ENCODE results near the gene OGFOD3.

OGFOD3 gene

GRCh38 chr17:82450357-82451106 lies 32.1 kb upstream of the OGFOD3 start, which contains the start of gene CYBC1:
Gene CYBC1 (minus strand): TSS chr17:82450752. CDS start chr17:82449254, 1,498 bp downstream.
- peak; percentile 95 for DNase-seq (ENCODE audit: low read depth)
- H3K4me3 ChIP-seq (replicated peaks; ENCODE audit: low read depth, low read length) = peak within 1 kb of the TSS; percentile 82
- TF ChIP-seq, protein P1, sequence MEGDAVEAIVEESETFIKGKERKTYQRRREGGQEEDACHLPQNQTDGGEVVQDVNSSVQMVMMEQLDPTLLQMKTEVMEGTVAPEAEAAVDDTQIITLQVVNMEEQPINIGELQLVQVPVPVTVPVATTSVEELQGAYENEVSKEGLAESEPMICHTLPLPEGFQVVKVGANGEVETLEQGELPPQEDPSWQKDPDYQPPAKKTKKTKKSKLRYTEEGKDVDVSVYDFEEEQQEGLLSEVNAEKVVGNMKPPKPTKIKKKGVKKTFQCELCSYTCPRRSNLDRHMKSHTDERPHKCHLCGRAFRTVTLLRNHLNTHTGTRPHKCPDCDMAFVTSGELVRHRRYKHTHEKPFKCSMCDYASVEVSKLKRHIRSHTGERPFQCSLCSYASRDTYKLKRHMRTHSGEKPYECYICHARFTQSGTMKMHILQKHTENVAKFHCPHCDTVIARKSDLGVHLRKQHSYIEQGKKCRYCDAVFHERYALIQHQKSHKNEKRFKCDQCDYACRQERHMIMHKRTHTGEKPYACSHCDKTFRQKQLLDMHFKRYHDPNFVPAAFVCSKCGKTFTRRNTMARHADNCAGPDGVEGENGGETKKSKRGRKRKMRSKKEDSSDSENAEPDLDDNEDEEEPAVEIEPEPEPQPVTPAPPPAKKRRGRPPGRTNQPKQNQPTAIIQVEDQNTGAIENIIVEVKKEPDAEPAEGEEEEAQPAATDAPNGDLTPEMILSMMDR (IDR thresholded peaks at IDR 0.05; ENCODE audit: low read length, missing control alignments) = no peak

GRCh38 chr17:82449883-82450356 lies 31.5 kb upstream of the OGFOD3 start:
- H3K4me3 ChIP-seq (replicated peaks; ENCODE audit: low read depth, low read length) = peak overlapping the region; percentile 82
- no peak for DNase-seq (ENCODE audit: low read depth)
- TF ChIP-seq, protein P1 (IDR thresholded peaks at IDR 0.05; ENCODE audit: low read length, missing control alignments) = no peak

DNA sequence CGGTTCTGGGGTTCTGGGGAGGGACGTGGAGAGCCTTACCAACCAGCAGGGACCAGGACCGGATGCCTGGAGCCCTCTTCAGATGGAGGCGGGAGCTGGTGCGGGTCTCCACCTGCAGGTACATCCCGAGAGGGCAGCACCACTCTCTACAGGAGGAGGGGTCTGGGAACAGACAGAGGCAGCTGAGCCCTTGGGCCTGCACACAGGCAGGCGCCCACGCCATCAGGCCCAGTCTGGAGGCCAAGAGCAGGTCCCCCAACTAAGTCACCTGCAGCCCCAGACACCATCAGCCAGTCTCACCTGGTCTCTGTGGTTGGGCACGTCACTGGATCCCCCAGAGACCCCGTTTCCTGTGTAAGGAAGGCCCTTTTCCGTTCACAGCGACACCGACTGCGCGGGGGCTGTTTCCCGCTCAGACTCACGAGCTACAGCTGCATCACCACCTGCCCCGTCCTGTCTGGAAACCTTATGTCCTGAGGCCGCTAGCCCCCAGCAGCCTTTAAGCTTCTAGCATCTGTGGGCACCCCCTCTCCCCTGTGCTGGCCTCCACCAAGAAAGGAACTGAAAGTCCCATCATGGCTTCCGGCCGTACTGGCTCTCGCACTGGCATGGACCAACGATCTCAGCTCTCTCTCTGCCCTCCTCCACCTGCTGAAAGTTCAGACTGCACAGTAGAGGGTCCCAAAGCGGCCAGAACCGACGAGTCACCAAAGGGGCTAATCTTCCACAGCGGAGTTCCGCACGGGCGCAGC lies 30.9 kb upstream of the OGFOD3 start:
- no peak for DNase-seq (ENCODE audit: low read depth)
- TF ChIP-seq, protein P1 (IDR thresholded peaks at IDR 0.05; ENCODE audit: low read length, missing control alignments) = no peak
- H3K4me3 ChIP-seq (replicated peaks; ENCODE audit: low read depth, low read length) = peak overlapping the region; percentile 82

DNA sequence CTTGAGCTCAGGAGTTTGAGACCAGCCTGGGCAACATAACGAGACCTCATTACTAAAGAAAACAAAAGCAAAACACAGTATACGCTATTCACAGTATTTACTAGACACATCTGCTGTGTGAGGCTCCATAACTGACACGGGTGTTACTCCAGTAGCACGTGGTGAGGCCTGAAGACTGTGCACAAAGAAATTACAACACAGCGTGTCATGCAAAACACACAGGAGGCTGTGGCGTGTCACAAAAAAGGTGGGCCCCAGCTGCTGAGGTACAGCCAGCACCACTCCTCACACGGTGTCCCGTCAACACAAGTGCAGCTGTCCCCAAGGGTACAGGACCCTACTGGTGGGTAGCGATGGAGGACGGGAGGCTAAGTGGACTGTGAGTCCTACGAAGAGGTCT lies 29.5 kb upstream of the OGFOD3 start:
- DNase-seq (ENCODE audit: low read depth) = no peak
- TF ChIP-seq, protein P1 (IDR thresholded peaks at IDR 0.05; ENCODE audit: low read length, missing control alignments) = no peak
- no peak overlapping the region for H3K4me3 ChIP-seq (replicated peaks; ENCODE audit: low read depth, low read length)

DNA sequence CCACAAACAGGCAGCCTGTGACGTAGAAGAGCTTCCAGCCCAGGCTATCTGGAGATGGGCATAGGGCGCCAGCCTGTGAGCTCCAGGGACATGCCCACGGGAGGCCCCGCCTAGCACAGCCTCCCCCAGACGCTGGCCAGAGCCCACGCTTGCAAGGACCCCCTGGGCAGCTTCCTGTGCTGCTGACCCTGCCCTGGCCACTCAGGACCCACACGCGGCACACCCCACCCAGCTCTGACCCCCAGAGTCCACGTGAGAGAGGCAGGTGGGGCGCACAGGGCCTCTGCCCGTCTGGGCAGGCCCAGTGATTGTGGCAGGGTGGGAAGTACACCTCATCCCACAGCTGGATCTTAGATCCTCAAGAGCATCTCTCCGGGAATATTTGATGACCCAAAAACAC lies 28.3 kb upstream of the OGFOD3 start:
- DNase-seq (ENCODE audit: low read depth) = no peak
- H3K4me3 ChIP-seq (replicated peaks; ENCODE audit: low read depth, low read length) = no peak overlapping the region
- TF ChIP-seq, protein P1 (IDR thresholded peaks at IDR 0.05; ENCODE audit: low read length, missing control alignments) = no peak

DNA sequence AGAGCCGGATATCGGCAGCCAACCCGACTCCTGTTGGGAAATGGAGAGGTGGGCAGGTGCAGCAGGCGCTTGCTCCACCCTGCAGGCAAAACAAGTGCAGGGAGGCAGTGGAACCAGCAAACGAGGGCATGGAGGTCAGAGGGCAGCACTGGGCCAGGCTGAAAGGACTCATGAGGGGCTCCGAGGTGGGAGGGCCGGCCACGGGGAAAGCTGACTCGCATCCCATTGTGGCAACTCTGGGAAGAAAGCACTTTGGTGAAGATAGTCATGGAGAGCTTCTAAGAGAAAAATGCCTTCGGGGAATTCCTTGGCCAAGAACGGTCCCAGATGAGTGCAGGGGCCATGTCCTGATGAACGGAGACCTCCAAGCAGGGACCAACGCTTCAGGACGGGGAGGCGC lies 27.7 kb upstream of the OGFOD3 start:
- H3K4me3 ChIP-seq (replicated peaks; ENCODE audit: low read depth, low read length) = no peak overlapping the region
- TF ChIP-seq, protein P1 (IDR thresholded peaks at IDR 0.05; ENCODE audit: low read length, missing control alignments) = no peak
- no peak for DNase-seq (ENCODE audit: low read depth)
